GM12878 (cell line): Measurements from ENCODE around the gene MFNG. TPM values are rescaled to one million over a fixed set of nuclear protein-coding genes. Genes with fewer than 3 reads are reported as not detected.

Source experiments
- ATAC-seq: fragments of 200-7000 bp; cut with Tn5 transposase; 3 replicates; pipeline ENCODE4 v1.9.1; 2020; ENCODE audit warnings: mild to moderate bottlenecking, moderate library complexity
- BruUV-seq: library from RNA; stranded (reverse); fragments of 400-500 nt; replicated peaks from 2 replicates; lab custom pipeline; 2021; lab: Mats Ljungman, UMichigan
- CTCF ChIA-PET: fragments of 300-600 bp; sonication (Branson Sonifier 250); formaldehyde crosslinking; extraction: SDS; loops from one replicate; lab custom pipeline; 2021; ENCODE audit warnings: inconsistent platforms; lab: Yijun Ruan, JAX
- POLR2A ChIA-PET: fragments of 350-600 bp; formaldehyde crosslinking; extraction: SDS; loops from one replicate; lab custom pipeline; 2021; ENCODE audit warnings: inconsistent platforms; lab: Charles Lee
- RAD21 ChIA-PET: fragments of 300-600 bp; sonication (Branson Sonifier 250); formaldehyde crosslinking; loops from one replicate; lab custom pipeline; 2023; ENCODE audit warnings: antibody characterized with exemption; ENCODE audit not compliant: unreplicated experiment; lab: Charles Lee
- SMC1A ChIA-PET: fragments of 300-600 bp; sonication (Branson Sonifier 250); formaldehyde crosslinking; loops from one replicate; lab custom pipeline; 2023; ENCODE audit not compliant: unreplicated experiment, uncharacterized antibody; lab: Charles Lee
- DNase-seq: peaks from one replicate; pipeline ENCODE4 v3.0.0-alpha.2; 2011; ENCODE audit warnings: low read depth, low spot score
- FAIRE-seq: peaks from 3 replicates; lab custom pipeline; 2011; peaks lifted over from hg19 to GRCh38; lab: Jason Lieb, UNC
- H2AFZ ChIP-seq: 2 replicates; pipeline ENCODE4 v1.6.0; 2011; ENCODE audit warnings: low read depth, low read length, control low read depth; ENCODE audit not compliant: control insufficient read depth
- H3K27ac ChIP-seq: 2 replicates; pipeline ENCODE4 v1.5.1; 2011; ENCODE audit warnings: control low read depth; ENCODE audit not compliant: control insufficient read depth, insufficient read depth
- H3K27me3 ChIP-seq, 2 experiments: replicated peaks in 1 of 2; 2 replicates each; pipeline versions ENCODE4 v1.6.0 to v1.6.1; 2011; ENCODE audit warnings: low read length in 1 of 2; ENCODE audit not compliant: control insufficient read depth in 2 of 2, insufficient read depth in 2 of 2
- H3K36me3 ChIP-seq, 2 experiments: 2 replicates each; pipeline ENCODE4 v1.5.1; 2011; ENCODE audit warnings: low read length in 1 of 2; ENCODE audit not compliant: control insufficient read depth in 2 of 2, insufficient read depth in 2 of 2
- H3K4me1 ChIP-seq: 2 replicates; pipeline ENCODE4 v1.6.1; 2011; ENCODE audit warnings: mild to moderate bottlenecking, low read length, moderate library complexity, mixed read lengths; ENCODE audit not compliant: control insufficient read depth, insufficient read depth
- H3K4me2 ChIP-seq: 2 replicates; pipeline ENCODE4 v1.6.0; 2011; ENCODE audit warnings: control low read depth; ENCODE audit not compliant: control insufficient read depth, insufficient read depth
- H3K4me3 ChIP-seq: fragments of 200-600 bp; sonication (generic); 2 replicates; pipeline ENCODE4 v1.5.1; 2016
- H3K79me2 ChIP-seq: 2 replicates; pipeline ENCODE4 v1.6.0; 2011; ENCODE audit warnings: low read length; ENCODE audit not compliant: control insufficient read depth, insufficient read depth
- H3K9ac ChIP-seq: 2 replicates; pipeline ENCODE4 v1.8.0; 2011; ENCODE audit warnings: low read length, control low read depth, mixed read lengths; ENCODE audit not compliant: control insufficient read depth, insufficient read depth
- H3K9me3 ChIP-seq: replicated peaks from 3 replicates; pipeline ENCODE4 v1.5.1; 2011; ENCODE audit warnings: mild to moderate bottlenecking, low read length; ENCODE audit not compliant: control insufficient read depth, insufficient read depth
- H4K20me1 ChIP-seq: 2 replicates; pipeline ENCODE4 v1.6.0; 2011; ENCODE audit not compliant: control insufficient read depth, insufficient read depth
- GATAD2B ChIP-seq: fragments of 450-650 bp; conservative IDR thresholded peaks from 2 replicates; pipeline ENCODE4 v1.6.1; 2017; ENCODE audit warnings: low read depth, mild to moderate bottlenecking, moderate library complexity
- HDAC2 ChIP-seq: fragments of 200-600 bp; sonication (generic); IDR thresholded peaks from 2 replicates; pipeline ENCODE4 v1.6.1; 2017
- MYC ChIP-seq: IDR thresholded peaks from 2 replicates; pipeline ENCODE4 v1.6.1; 2011; ENCODE audit warnings: mild to moderate bottlenecking, low read length, moderate library complexity, inconsistent platforms; ENCODE audit not compliant: insufficient read depth, insufficient replicate concordance, insufficient read length, severe bottlenecking
- NRF1 ChIP-seq: conservative IDR thresholded peaks from 2 replicates; pipeline ENCODE4 v1.6.1; 2011; ENCODE audit warnings: mild to moderate bottlenecking, low read depth, low read length, improper control_type of control experiment
- PAX5 ChIP-seq: IDR thresholded peaks from 2 replicates; pipeline ENCODE4 v1.6.1; 2011; ENCODE audit warnings: low read depth, low read length, borderline replicate concordance
- POLR2AphosphoS5 ChIP-seq: IDR thresholded peaks from 2 replicates; pipeline ENCODE4 v1.6.1; 2011; ENCODE audit warnings: mild to moderate bottlenecking, low read length, inconsistent platforms
- RUNX3 ChIP-seq: IDR thresholded peaks from 2 replicates; pipeline ENCODE4 v1.6.1; 2012; ENCODE audit warnings: low read length, inconsistent platforms
- SREBF1 ChIP-seq: IDR thresholded peaks from 2 replicates; pipeline ENCODE4 v1.6.1; 2012; ENCODE audit warnings: mild to moderate bottlenecking, low read length
- STAT1 ChIP-seq: fragments of 450-650 bp; conservative IDR thresholded peaks from 2 replicates; pipeline ENCODE4 v1.6.1; 2014; ENCODE audit warnings: antibody characterized with exemption, mild to moderate bottlenecking
- TCF7 ChIP-seq: IDR thresholded peaks from 2 replicates; pipeline ENCODE4 v1.6.1; 2014; ENCODE audit warnings: antibody characterized with exemption, borderline replicate concordance
- WGBS: methylation state at CpG from one replicate; pipeline ENCODE4 v1.1.6; 2016; ENCODE audit warnings: low lambda C conversion rate; ENCODE audit not compliant: insufficient replicate concordance, insufficient coverage; ENCODE audit errors: missing lambda C conversion rate; 5-methylcytosine and 5-hydroxymethylcytosine counted together
- in situ Hi-C: fragments of 300-500 bp; cut with MboI; formaldehyde crosslinking; loops from 9 replicates; pipeline ENCODE4 v1.14.3; 2018; ENCODE audit warnings: mixed read lengths
- intact Hi-C: fragments of 100-400 bp; cut with micrococcal nuclease; formaldehyde crosslinking; loops from one replicate; pipeline ENCODE4 v1.14.2; 2022; ENCODE audit not compliant: unreplicated experiment
- polyA plus RNA-seq, 11 experiments: library from polyadenylated mRNA; depleted of rRNA in 4 of 11; unstranded in 6 of 11; stranded (reverse) in 5 of 11; fragments of >200 nt; fragmentation: Nextera tagmentation in 4 of 11; fragmentation: Illumina TruSeq in 1 of 11; extraction: Ambion mirVana in 4 of 11; extraction: Trizol in 1 of 11; gene quantifications; 1 replicate in 1 of 11; 2 replicates in 10 of 11; pipeline versions ENCODE4 v1.2.1 to v1.2.3, GENCODE V29; 2011 to 2016; ENCODE audit warnings: inconsistent platforms in 2 of 11, missing spikeins in 2 of 11, low read depth in 1 of 11
- total RNA-seq, 4 experiments: library from RNA; depleted of rRNA in 3 of 4; stranded (reverse); fragments of >200 nt in 3 of 4; fragmentation: Illumina TruSeq in 1 of 4; extraction: Trizol in 1 of 4; gene quantifications; 2 replicates each; pipeline versions ENCODE4 v1.2.1 to v1.2.3, GENCODE V29; 2013 to 2021
- TF ChIP-seq, protein P1 (sequence below): fragments of 450-650 bp; conservative IDR thresholded peaks from 2 replicates; pipeline ENCODE4 v1.6.1; 2017; ENCODE audit warnings: mild to moderate bottlenecking, moderate library complexity
- TF ChIP-seq, protein P2 (sequence below), 3 experiments: IDR thresholded peaks in 2 of 3; conservative IDR thresholded peaks in 1 of 3; 2 replicates each; pipeline ENCODE4 v1.5.1; 2011; ENCODE audit warnings: low read depth in 3 of 3, low read length in 3 of 3, mild to moderate bottlenecking in 3 of 3, control low read depth in 2 of 3, moderate library complexity in 2 of 3, inconsistent platforms in 1 of 3, mixed read lengths in 1 of 3; ENCODE audit not compliant: control insufficient read depth in 2 of 3, insufficient read depth in 1 of 3; ENCODE audit errors: extremely low read depth in 1 of 3
- TF ChIP-seq, protein P3 (sequence below): IDR thresholded peaks from 2 replicates; pipeline ENCODE4 v1.6.1; 2012; ENCODE audit warnings: low read depth, low read length, improper control_type of control experiment

Gene MFNG
- total and polyA plus RNA-seq, 10 of the 15 experiments (the other 5 are each of a cell fraction or from before 2014, with no cell fraction given), result 11.5 to 117 (median 68.5) TPM

DNA sequence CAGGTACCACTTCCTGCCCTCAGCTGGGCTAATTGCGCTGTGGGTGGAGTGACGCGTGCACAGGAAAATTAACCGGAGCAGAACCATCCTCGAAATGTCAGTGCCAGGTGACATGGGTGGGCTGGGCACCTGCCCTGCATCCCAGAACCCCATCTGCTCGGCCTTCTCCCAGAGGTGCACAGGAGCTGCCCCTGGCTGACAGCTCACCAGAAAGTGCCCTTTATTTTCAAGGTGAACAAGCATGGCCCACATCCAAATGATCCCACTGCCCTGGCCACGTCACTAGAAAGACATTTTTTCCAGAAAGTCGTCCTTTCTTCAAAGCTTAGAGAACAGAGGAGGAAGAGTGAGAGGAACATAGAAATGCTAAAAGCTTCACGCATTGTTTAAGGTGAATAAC is 54.8 kb downstream of the MFNG start (continued):
- TF ChIP-seq HDAC2, result no peak
- TF ChIP-seq, protein P1, sequence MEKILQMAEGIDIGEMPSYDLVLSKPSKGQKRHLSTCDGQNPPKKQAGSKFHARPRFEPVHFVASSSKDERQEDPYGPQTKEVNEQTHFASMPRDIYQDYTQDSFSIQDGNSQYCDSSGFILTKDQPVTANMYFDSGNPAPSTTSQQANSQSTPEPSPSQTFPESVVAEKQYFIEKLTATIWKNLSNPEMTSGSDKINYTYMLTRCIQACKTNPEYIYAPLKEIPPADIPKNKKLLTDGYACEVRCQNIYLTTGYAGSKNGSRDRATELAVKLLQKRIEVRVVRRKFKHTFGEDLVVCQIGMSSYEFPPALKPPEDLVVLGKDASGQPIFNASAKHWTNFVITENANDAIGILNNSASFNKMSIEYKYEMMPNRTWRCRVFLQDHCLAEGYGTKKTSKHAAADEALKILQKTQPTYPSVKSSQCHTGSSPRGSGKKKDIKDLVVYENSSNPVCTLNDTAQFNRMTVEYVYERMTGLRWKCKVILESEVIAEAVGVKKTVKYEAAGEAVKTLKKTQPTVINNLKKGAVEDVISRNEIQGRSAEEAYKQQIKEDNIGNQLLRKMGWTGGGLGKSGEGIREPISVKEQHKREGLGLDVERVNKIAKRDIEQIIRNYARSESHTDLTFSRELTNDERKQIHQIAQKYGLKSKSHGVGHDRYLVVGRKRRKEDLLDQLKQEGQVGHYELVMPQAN, result no peak
- no peak for TF ChIP-seq SREBF1
- TF ChIP-seq STAT1, result no peak
- TF ChIP-seq TCF7, result no peak
- TF ChIP-seq, protein P2, sequence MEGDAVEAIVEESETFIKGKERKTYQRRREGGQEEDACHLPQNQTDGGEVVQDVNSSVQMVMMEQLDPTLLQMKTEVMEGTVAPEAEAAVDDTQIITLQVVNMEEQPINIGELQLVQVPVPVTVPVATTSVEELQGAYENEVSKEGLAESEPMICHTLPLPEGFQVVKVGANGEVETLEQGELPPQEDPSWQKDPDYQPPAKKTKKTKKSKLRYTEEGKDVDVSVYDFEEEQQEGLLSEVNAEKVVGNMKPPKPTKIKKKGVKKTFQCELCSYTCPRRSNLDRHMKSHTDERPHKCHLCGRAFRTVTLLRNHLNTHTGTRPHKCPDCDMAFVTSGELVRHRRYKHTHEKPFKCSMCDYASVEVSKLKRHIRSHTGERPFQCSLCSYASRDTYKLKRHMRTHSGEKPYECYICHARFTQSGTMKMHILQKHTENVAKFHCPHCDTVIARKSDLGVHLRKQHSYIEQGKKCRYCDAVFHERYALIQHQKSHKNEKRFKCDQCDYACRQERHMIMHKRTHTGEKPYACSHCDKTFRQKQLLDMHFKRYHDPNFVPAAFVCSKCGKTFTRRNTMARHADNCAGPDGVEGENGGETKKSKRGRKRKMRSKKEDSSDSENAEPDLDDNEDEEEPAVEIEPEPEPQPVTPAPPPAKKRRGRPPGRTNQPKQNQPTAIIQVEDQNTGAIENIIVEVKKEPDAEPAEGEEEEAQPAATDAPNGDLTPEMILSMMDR (IDR thresholded peaks at IDR 0.05 in 2 of 3, conservative IDR thresholded peaks at IDR 0.05 in 1 of 3; ENCODE audit: control insufficient read depth in 2 of 3, extremely low read depth in 1 of 3, insufficient read depth in 1 of 3, low read depth in 3 of 3, low read length in 3 of 3), result no peak
- TF ChIP-seq MYC, result no peak

DNA sequence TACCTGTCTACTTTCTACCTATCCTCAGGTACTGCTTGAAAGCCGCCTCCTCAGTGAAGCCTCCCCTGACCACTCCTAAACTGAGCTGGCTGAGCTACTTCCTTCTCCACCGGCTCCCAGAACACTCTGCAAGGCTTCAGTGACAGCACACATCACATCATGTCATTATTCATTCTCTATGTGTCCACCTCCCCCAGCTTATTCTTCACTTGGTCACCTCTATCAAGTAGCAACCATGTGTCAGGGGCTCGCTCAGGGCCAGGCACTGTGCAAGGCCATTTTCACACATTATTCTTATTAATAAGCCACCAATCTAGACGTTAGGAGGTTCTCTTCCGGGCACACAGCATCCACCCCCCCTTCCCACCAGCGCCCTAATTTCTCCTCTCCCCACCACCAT is 55.2 kb downstream of the MFNG start:
- FAIRE-seq (no peak), DNase-seq (no peak), ATAC-seq (no peak)
- Histone ChIP-seq H2AFZ (no peak overlapping the region), H3K79me2 (no peaks in the 10 kb centered on the region), H3K9me3 (peaks cover 3% of the 10 kb centered on the region; the same call in 1 of the 3 replicates), H3K27ac (no peak overlapping the region), H4K20me1 (no peaks in the 10 kb centered on the region), H3K36me3 (no peaks in the 10 kb centered on the region), H3K4me3 (no peak overlapping the region), H3K27me3 (peaks cover 8 to 11% of the 10 kb centered on the region in 2 experiments), H3K9ac (no peak overlapping the region), H3K4me2 (no peak overlapping the region), H3K4me1 (no peaks in the 10 kb centered on the region)
- RAD21 ChIA-PET, result interaction anchor here (1.2 to 4.4 kb wide), 3 partner anchors 28 to 117 kb away, joined by 3 to 36 read pairs (median 3); no protein-coding TSS in a partner anchor
- TF ChIP-seq NRF1, result no peak
- TF ChIP-seq, protein P3, sequence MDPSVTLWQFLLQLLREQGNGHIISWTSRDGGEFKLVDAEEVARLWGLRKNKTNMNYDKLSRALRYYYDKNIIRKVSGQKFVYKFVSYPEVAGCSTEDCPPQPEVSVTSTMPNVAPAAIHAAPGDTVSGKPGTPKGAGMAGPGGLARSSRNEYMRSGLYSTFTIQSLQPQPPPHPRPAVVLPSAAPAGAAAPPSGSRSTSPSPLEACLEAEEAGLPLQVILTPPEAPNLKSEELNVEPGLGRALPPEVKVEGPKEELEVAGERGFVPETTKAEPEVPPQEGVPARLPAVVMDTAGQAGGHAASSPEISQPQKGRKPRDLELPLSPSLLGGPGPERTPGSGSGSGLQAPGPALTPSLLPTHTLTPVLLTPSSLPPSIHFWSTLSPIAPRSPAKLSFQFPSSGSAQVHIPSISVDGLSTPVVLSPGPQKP, result no peak
- TF ChIP-seq PAX5, result no peak
- TF ChIP-seq POLR2AphosphoS5, result no peak
- no peak for TF ChIP-seq GATAD2B
- TF ChIP-seq RUNX3, result no peak
- POLR2A ChIA-PET, result interaction anchor here (0.7 kb wide), 1 partner anchor 146 kb away, joined by 4 read pairs; no protein-coding TSS in a partner anchor
- CTCF ChIA-PET, result interaction anchor here (0.8 to 4.6 kb wide), 9 partner anchors 9 to 171 kb away, joined by 3 to 72 read pairs (median 6); no protein-coding TSS in a partner anchor
- SMC1A ChIA-PET, result interaction anchor here (1.6 to 5.2 kb wide), 4 partner anchors 8 to 170 kb away, joined by 9 to 40 read pairs (median 10); no protein-coding TSS in a partner anchor
- under 1% methylated on average over 6 of the region's 6 CpGs for WGBS
- in situ Hi-C loops, result no loop called here
- intact Hi-C loops, result no loop called here
- BruUV-seq, result no TSS peak
